ENCODE measurements around the gene EBF3. TPM values are rescaled to one million over a fixed set of nuclear protein-coding genes. Genes with fewer than 3 reads are reported as not detected.

The EBF3 gene
- polyA plus RNA-seq, 2 donors, result 0.57 to 0.58 TPM

GRCh38 chr10:129905553-129905952, 58.5 kb downstream of the EBF3 start:
- 84 to 86% methylated on average over 12 of the region's 12 CpGs for WGBS, 2 donors
- Histone ChIP-seq H3K36me3 (ENCODE audit: control insufficient read depth in 2 of 2, insufficient read depth in 2 of 2, low read length in 1 of 2) (no peaks in the 10 kb centered on the region), H3K9me3 (ENCODE audit: control insufficient read depth in 2 of 2, insufficient read depth in 1 of 2, low read depth in 1 of 2, low read length in 1 of 2) (no peaks in the 10 kb centered on the region), H3K27me3 (ENCODE audit: control insufficient read depth in 1 of 2, insufficient read depth in 2 of 2, low read length in 2 of 2) (no peaks in the 10 kb centered on the region), H3K27ac (ENCODE audit: low read depth in 2 of 2, low read length in 1 of 2) (no peak overlapping the region), H3K4me3 (ENCODE audit: low read depth in 1 of 2, low read length in 2 of 2) (no peak overlapping the region), H3K4me1 (ENCODE audit: control insufficient read depth in 2 of 2, insufficient read depth in 2 of 2, low read length in 1 of 2) (no peaks in the 10 kb centered on the region)

DNA sequence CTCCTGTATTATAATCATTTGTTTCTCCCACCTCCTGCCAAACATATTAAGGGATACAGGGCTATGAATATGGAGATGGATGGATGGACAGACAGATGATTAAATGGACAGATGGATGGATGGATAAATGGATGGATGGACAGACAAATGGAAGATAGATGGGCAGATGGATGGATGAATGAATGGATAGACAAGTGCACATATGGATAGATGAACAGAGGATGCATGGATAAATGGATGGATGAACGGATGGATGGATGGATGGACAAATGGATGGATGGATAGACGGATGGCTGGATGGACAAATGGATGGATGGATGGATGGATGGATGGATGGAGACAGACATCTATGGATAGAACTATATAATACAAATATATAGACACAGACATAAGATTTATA, 59.8 kb downstream of the EBF3 start:
- Histone ChIP-seq H3K27ac (ENCODE audit: low read depth in 2 of 2, low read length in 1 of 2) (no peak overlapping the region), H3K4me3 (ENCODE audit: low read depth in 1 of 2, low read length in 2 of 2) (no peak overlapping the region), H3K9me3 (ENCODE audit: control insufficient read depth in 2 of 2, insufficient read depth in 1 of 2, low read depth in 1 of 2, low read length in 1 of 2) (no peaks in the 10 kb centered on the region), H3K4me1 (ENCODE audit: control insufficient read depth in 2 of 2, insufficient read depth in 2 of 2, low read length in 1 of 2) (no peaks in the 10 kb centered on the region), H3K36me3 (ENCODE audit: control insufficient read depth in 2 of 2, insufficient read depth in 2 of 2, low read length in 1 of 2) (no peaks in the 10 kb centered on the region), H3K27me3 (ENCODE audit: control insufficient read depth in 1 of 2, insufficient read depth in 2 of 2, low read length in 2 of 2) (no peaks in the 10 kb centered on the region)
- 75 to 76% methylated on average over 2 of the region's 2 CpGs for WGBS, 2 donors

GRCh38 chr10:129901389-129902006, 62.6 kb downstream of the EBF3 start:
- H3K4me3 ChIP-seq (ENCODE audit: low read depth in 1 of 2, low read length in 2 of 2), result no peak overlapping the region
- no peak overlapping the region for H3K27ac ChIP-seq (ENCODE audit: low read depth in 2 of 2, low read length in 1 of 2)
- H3K9me3 ChIP-seq (ENCODE audit: control insufficient read depth in 2 of 2, insufficient read depth in 1 of 2, low read depth in 1 of 2, low read length in 1 of 2), result no peaks in the 10 kb centered on the region
- 46 to 60% methylated on average over 15 of the region's 15 CpGs for WGBS, 2 donors
- H3K4me1 ChIP-seq (ENCODE audit: control insufficient read depth in 2 of 2, insufficient read depth in 2 of 2, low read length in 1 of 2), result no peaks in the 10 kb centered on the region
- H3K36me3 ChIP-seq (ENCODE audit: control insufficient read depth in 2 of 2, insufficient read depth in 2 of 2, low read length in 1 of 2), result no peaks in the 10 kb centered on the region
- H3K27me3 ChIP-seq (ENCODE audit: control insufficient read depth in 1 of 2, insufficient read depth in 2 of 2, low read length in 2 of 2), result peaks cover 0 to 3% of the 10 kb centered on the region in 2 donors

- Histone ChIP-seq H3K4me1 (ENCODE audit: control insufficient read depth in 2 of 2, insufficient read depth in 2 of 2, low read length in 1 of 2) (no peaks in the 10 kb centered on the region), H3K27me3 (ENCODE audit: control insufficient read depth in 1 of 2, insufficient read depth in 2 of 2, low read length in 2 of 2) (peaks cover 0 to 3% of the 10 kb centered on the region in 2 donors), H3K9me3 (ENCODE audit: control insufficient read depth in 2 of 2, insufficient read depth in 1 of 2, low read depth in 1 of 2, low read length in 1 of 2) (no peaks in the 10 kb centered on the region), H3K4me3 (ENCODE audit: low read depth in 1 of 2, low read length in 2 of 2) (no peak overlapping the region), H3K36me3 (ENCODE audit: control insufficient read depth in 2 of 2, insufficient read depth in 2 of 2, low read length in 1 of 2) (no peaks in the 10 kb centered on the region), H3K27ac (ENCODE audit: low read depth in 2 of 2, low read length in 1 of 2) (no peak overlapping the region)
- WGBS, 2 donors, result 85 to 90% methylated on average over 1 of the region's 1 CpG
Measured at GRCh38 chr10:129900825-129901224, 63.2 kb downstream of the EBF3 start.

DNA sequence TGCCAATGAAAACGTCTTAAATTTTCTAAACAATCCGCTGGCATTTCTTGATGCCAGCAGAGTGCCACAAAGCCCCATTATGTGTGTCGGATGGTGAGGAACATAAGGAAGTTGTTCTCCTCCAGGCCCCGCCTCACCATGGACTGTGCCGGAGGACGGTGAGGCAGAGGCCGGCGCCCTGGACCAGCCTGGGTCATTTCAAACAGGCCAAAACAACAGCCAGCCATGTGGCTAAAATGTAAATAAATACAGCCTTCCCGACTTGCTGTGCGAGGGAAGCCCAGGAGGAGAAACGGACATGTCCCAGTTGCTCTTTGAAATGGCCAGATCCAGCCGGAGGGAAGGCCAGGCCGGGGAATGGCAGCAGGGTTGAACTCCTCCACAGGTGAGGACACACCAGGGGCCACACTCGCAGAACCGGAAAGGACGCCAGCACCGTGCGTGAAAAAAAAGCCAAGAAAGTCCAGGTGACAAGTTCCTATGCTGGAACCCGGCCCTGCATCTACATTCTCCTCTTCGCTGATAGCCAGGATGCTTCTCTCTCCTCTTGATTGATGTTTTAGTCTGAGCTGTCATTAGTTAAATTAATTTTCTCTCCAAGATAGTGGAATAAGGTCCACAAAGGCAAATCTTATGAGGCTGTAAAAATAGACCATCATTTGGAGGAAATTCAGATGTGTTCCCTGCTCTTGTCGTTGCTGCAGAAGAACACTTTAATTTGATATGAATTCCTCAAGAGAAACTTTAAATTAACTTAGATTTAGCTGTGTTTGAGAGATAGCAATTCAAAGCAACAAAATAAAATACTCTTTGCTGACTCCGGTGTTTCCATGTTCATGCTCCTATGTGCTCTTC, 64.6 kb downstream of the EBF3 start:
- WGBS, 2 donors, result 55 to 59% methylated on average over 21 to 22 of the region's 22 CpGs
- no peaks in the 10 kb centered on the region for H3K36me3 ChIP-seq (ENCODE audit: control insufficient read depth in 2 of 2, insufficient read depth in 2 of 2, low read length in 1 of 2)
- no peak overlapping the region for H3K4me3 ChIP-seq (ENCODE audit: low read depth in 1 of 2, low read length in 2 of 2)
- H3K9me3 ChIP-seq (ENCODE audit: control insufficient read depth in 2 of 2, insufficient read depth in 1 of 2, low read depth in 1 of 2, low read length in 1 of 2), result no peaks in the 10 kb centered on the region
- no peak overlapping the region for H3K27ac ChIP-seq (ENCODE audit: low read depth in 2 of 2, low read length in 1 of 2)
- peaks cover 0 to 7% of the 10 kb centered on the region in 2 donors for H3K27me3 ChIP-seq (ENCODE audit: control insufficient read depth in 1 of 2, insufficient read depth in 2 of 2, low read length in 2 of 2)
- H3K4me1 ChIP-seq (ENCODE audit: control insufficient read depth in 2 of 2, insufficient read depth in 2 of 2, low read length in 1 of 2), result no peaks in the 10 kb centered on the region

DNA sequence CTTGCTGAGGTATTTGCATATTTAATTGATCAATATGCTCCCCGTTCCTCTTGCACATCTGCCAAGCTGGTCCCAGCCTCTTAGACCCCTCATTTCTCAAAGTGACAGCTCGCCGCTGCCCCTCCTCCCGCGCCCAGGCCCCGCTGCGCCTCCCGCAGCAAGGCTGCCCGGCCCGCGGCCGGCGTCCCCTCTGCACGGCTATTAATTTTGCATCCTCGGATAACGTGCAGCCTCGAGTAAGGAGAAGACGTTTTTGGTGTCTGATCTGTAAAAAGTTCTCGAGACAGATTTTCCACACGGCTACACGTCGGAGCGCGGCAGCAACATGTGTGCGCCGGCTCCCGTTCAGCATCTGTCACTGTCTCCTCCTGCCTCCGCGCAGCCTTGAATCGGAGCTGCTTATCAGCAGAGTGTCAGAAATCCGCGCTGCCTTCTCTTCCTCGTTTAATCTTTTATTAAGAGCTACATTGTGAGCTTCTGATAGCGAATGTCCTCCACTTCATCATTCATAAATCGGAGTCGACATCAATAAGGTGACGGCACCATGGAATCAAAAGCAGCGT, 65.3 kb downstream of the EBF3 start:
- H3K9me3 ChIP-seq (ENCODE audit: control insufficient read depth in 2 of 2, insufficient read depth in 1 of 2, low read depth in 1 of 2, low read length in 1 of 2), result no peaks in the 10 kb centered on the region
- no peaks in the 10 kb centered on the region for H3K4me1 ChIP-seq (ENCODE audit: control insufficient read depth in 2 of 2, insufficient read depth in 2 of 2, low read length in 1 of 2)
- H3K4me3 ChIP-seq (ENCODE audit: low read depth in 1 of 2, low read length in 2 of 2), result no peak overlapping the region
- H3K27ac ChIP-seq (ENCODE audit: low read depth in 2 of 2, low read length in 1 of 2), result no peak overlapping the region
- no peaks in the 10 kb centered on the region for H3K36me3 ChIP-seq (ENCODE audit: control insufficient read depth in 2 of 2, insufficient read depth in 2 of 2, low read length in 1 of 2)
- peaks cover 0 to 7% of the 10 kb centered on the region in 2 donors for H3K27me3 ChIP-seq (ENCODE audit: control insufficient read depth in 1 of 2, insufficient read depth in 2 of 2, low read length in 2 of 2)
- 37 to 44% methylated on average over 38 of the region's 38 CpGs for WGBS, 2 donors

DNA sequence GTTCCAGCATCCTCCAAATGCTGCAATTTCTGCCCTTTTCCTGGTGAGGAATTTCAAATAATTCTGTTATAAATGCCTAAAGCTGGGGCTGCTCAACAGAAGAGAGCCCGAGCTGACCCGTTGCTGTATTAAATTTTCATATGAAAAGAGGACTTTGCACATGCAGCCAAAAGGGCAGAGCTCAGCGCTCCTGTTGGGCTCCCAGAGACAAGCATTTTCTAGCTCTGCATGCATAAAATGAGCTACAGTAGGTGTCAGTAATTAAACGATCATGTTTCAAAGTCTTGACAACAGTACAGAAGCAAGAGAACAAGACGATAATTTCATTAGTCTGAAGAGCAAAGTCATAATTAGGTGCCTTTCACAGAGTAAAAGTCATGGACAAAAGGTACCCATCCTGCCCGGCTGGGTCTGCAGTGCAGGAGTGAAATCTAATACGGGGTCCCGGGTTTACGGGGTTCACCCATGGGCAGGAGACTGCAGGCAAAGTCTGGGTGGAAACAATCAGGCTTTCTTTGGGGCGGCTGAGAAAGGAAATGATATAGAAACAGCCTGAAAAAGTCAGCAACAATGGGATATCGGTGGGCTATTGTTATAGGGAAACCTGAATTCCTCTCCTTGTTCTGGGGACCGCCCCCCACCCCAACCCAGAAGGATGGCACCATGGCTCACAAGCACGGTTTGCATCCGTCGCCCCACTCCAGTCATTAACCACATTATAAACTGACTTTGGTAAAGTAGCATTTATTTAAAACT, 66.0 kb downstream of the EBF3 start:
- no peak overlapping the region for H3K4me3 ChIP-seq (ENCODE audit: low read depth in 1 of 2, low read length in 2 of 2)
- peaks cover 0 to 7% of the 10 kb centered on the region in 2 donors for H3K27me3 ChIP-seq (ENCODE audit: control insufficient read depth in 1 of 2, insufficient read depth in 2 of 2, low read length in 2 of 2)
- H3K27ac ChIP-seq (ENCODE audit: low read depth in 2 of 2, low read length in 1 of 2), result no peak overlapping the region
- 37 to 41% methylated on average over 15 of the region's 15 CpGs for WGBS, 2 donors
- no peaks in the 10 kb centered on the region for H3K4me1 ChIP-seq (ENCODE audit: control insufficient read depth in 2 of 2, insufficient read depth in 2 of 2, low read length in 1 of 2)
- no peaks in the 10 kb centered on the region for H3K36me3 ChIP-seq (ENCODE audit: control insufficient read depth in 2 of 2, insufficient read depth in 2 of 2, low read length in 1 of 2)
- H3K9me3 ChIP-seq (ENCODE audit: control insufficient read depth in 2 of 2, insufficient read depth in 1 of 2, low read depth in 1 of 2, low read length in 1 of 2), result no peaks in the 10 kb centered on the region

- H3K9me3 ChIP-seq (ENCODE audit: control insufficient read depth in 2 of 2, insufficient read depth in 1 of 2, low read depth in 1 of 2, low read length in 1 of 2), result no peaks in the 10 kb centered on the region
- no peak overlapping the region for H3K4me3 ChIP-seq (ENCODE audit: low read depth in 1 of 2, low read length in 2 of 2)
- H3K36me3 ChIP-seq (ENCODE audit: control insufficient read depth in 2 of 2, insufficient read depth in 2 of 2, low read length in 1 of 2), result no peaks in the 10 kb centered on the region
- no peaks in the 10 kb centered on the region for H3K4me1 ChIP-seq (ENCODE audit: control insufficient read depth in 2 of 2, insufficient read depth in 2 of 2, low read length in 1 of 2)
- H3K27me3 ChIP-seq (ENCODE audit: control insufficient read depth in 1 of 2, insufficient read depth in 2 of 2, low read length in 2 of 2), result peaks cover 0 to 7% of the 10 kb centered on the region in 2 donors
- no peak overlapping the region for H3K27ac ChIP-seq (ENCODE audit: low read depth in 2 of 2, low read length in 1 of 2)
- 92 to 95% methylated on average over 11 of the region's 11 CpGs for WGBS, 2 donors
Measured at GRCh38 chr10:129896860-129897200, 67.2 kb downstream of the EBF3 start.

GRCh38 chr10:129896136-129896859, 67.8 kb downstream of the EBF3 start:
- 80 to 81% methylated on average over 31 to 36 of the region's 36 CpGs for WGBS, 2 donors
- Histone ChIP-seq H3K9me3 (ENCODE audit: control insufficient read depth in 2 of 2, insufficient read depth in 1 of 2, low read depth in 1 of 2, low read length in 1 of 2) (no peaks in the 10 kb centered on the region), H3K4me1 (ENCODE audit: control insufficient read depth in 2 of 2, insufficient read depth in 2 of 2, low read length in 1 of 2) (no peaks in the 10 kb centered on the region), H3K27ac (ENCODE audit: low read depth in 2 of 2, low read length in 1 of 2) (no peak overlapping the region), H3K4me3 (ENCODE audit: low read depth in 1 of 2, low read length in 2 of 2) (no peak overlapping the region), H3K27me3 (ENCODE audit: control insufficient read depth in 1 of 2, insufficient read depth in 2 of 2, low read length in 2 of 2) (peaks cover 0 to 7% of the 10 kb centered on the region in 2 donors), H3K36me3 (ENCODE audit: control insufficient read depth in 2 of 2, insufficient read depth in 2 of 2, low read length in 1 of 2) (no peaks in the 10 kb centered on the region)
